IMR-90 (cell line): ENCODE measurements around the gene DNM2. TPM values are rescaled to one million over a fixed set of nuclear protein-coding genes. Genes with fewer than 3 reads are reported as not detected.

Source experiments
- ATAC-seq: fragments of 200-7000 bp; cut with Tn5 transposase; 2 replicates; pipeline ENCODE4 v1.9.1; 2020; ENCODE audit warnings: low read depth, mild to moderate bottlenecking, moderate library complexity
- BruUV-seq: library from RNA; stranded (reverse); fragments of 400-500 nt; replicated peaks from 2 replicates; lab custom pipeline; 2021; lab: Mats Ljungman, UMichigan
- CTCF ChIA-PET: fragments of 300-600 bp; formaldehyde crosslinking; extraction: SDS; loops from one replicate; lab custom pipeline; 2021; ENCODE audit warnings: antibody characterized with exemption; lab: Yijun Ruan, JAX
- POLR2A ChIA-PET: fragments of 300-600 bp; sonication (Branson Sonifier 250); formaldehyde crosslinking; loops from one replicate; lab custom pipeline; 2022; ENCODE audit warnings: antibody characterized with exemption; ENCODE audit not compliant: unreplicated experiment; lab: Charles Lee
- DNase-seq: peaks from one replicate; pipeline ENCODE4 v3.0.0; 2013
- H2AFZ ChIP-seq: replicated peaks from 2 replicates; pipeline ENCODE3; 2013; ENCODE audit warnings: low read length, mild to moderate bottlenecking; ENCODE audit not compliant: poor library complexity
- H2AK5ac ChIP-seq: 2 replicates; pipeline ENCODE4 v1.6.1; 2013; ENCODE audit warnings: low read depth, low read length, inconsistent platforms
- H2AK9ac ChIP-seq: replicated peaks from 2 replicates; pipeline ENCODE3; 2013; ENCODE audit warnings: mild to moderate bottlenecking, low read depth, low read length, moderate library complexity; ENCODE audit not compliant: poor library complexity
- H2BK120ac ChIP-seq: 2 replicates; pipeline ENCODE4 v1.6.1; 2013; ENCODE audit warnings: low read depth, low read length, inconsistent platforms
- H2BK15ac ChIP-seq: 3 replicates; pipeline ENCODE4 v1.6.1; 2013; ENCODE audit warnings: low read depth, low read length, inconsistent platforms
- H2BK20ac ChIP-seq: 2 replicates; pipeline ENCODE4 v1.6.1; 2013; ENCODE audit warnings: low read depth, mild to moderate bottlenecking, inconsistent platforms, low read length, moderate library complexity
- H2BK5ac ChIP-seq: 2 replicates; pipeline ENCODE4 v1.6.1; 2013; ENCODE audit warnings: mild to moderate bottlenecking, low read depth, low read length, inconsistent platforms; ENCODE audit not compliant: poor library complexity, severe bottlenecking
- H3K14ac ChIP-seq: replicated peaks from 2 replicates; pipeline ENCODE4 v1.6.1; 2013; ENCODE audit warnings: low read depth, low read length, inconsistent platforms
- H3K18ac ChIP-seq: 2 replicates; pipeline ENCODE4 v1.6.1; 2013; ENCODE audit warnings: low read depth, low read length, control low read depth
- H3K23ac ChIP-seq: 2 replicates; pipeline ENCODE4 v1.6.1; 2013; ENCODE audit warnings: low read depth, low read length, inconsistent platforms
- H3K27ac ChIP-seq: 2 replicates; pipeline ENCODE4 v1.5.1; 2013; ENCODE audit warnings: mild to moderate bottlenecking, control low read depth, low read length; ENCODE audit not compliant: insufficient read depth
- H3K27me3 ChIP-seq: 2 replicates; pipeline ENCODE4 v1.6.1; 2013; ENCODE audit warnings: low read length; ENCODE audit not compliant: control insufficient read depth, insufficient read depth
- H3K36me3 ChIP-seq: 2 replicates; pipeline ENCODE4 v1.6.1; 2013; ENCODE audit warnings: low read length, mixed read lengths; ENCODE audit not compliant: control insufficient read depth, insufficient read depth
- H3K4ac ChIP-seq: 2 replicates; pipeline ENCODE4 v1.6.1; 2013; ENCODE audit warnings: low read depth, low read length, inconsistent platforms
- H3K4me1 ChIP-seq: 2 replicates; pipeline ENCODE4 v1.6.1; 2013; ENCODE audit warnings: low read length, mixed read lengths; ENCODE audit not compliant: control insufficient read depth, insufficient read depth
- H3K4me2 ChIP-seq: 2 replicates; pipeline ENCODE4 v1.6.1; 2013; ENCODE audit warnings: low read depth, mild to moderate bottlenecking, control low read depth, low read length, moderate library complexity
- H3K4me3 ChIP-seq: 2 replicates; pipeline ENCODE4 v1.5.1; 2013; ENCODE audit warnings: low read depth, mild to moderate bottlenecking, control low read depth, low read length, moderate library complexity; ENCODE audit not compliant: insufficient read depth
- H3K56ac ChIP-seq: 2 replicates; pipeline ENCODE4 v1.6.1; 2013; ENCODE audit warnings: low read length, inconsistent platforms; ENCODE audit not compliant: insufficient read depth; ENCODE audit errors: extremely low read depth
- H3K79me1 ChIP-seq, 2 experiments: 2 replicates each; pipeline ENCODE4 v1.6.1; 2013; ENCODE audit warnings: low read length in 2 of 2, inconsistent platforms in 1 of 2, low read depth in 1 of 2
- H3K9ac ChIP-seq: 2 replicates; pipeline ENCODE4 v1.6.1; 2013; ENCODE audit warnings: low read depth, low read length, control low read depth
- H3K9me1 ChIP-seq: 2 replicates; pipeline ENCODE4 v1.6.1; 2013; ENCODE audit warnings: low read length, inconsistent platforms; ENCODE audit not compliant: insufficient read depth
- H3K9me3 ChIP-seq: 2 replicates; pipeline ENCODE4 v1.6.1; 2013; ENCODE audit warnings: low read length; ENCODE audit not compliant: control insufficient read depth, insufficient read depth
- H4K20me1 ChIP-seq: 2 replicates; pipeline ENCODE4 v1.6.1; 2013; ENCODE audit warnings: low read length, inconsistent platforms; ENCODE audit not compliant: insufficient read depth
- H4K5ac ChIP-seq: 2 replicates; pipeline ENCODE4 v1.6.1; 2013; ENCODE audit warnings: mild to moderate bottlenecking, low read depth, low read length, control low read depth
- H4K8ac ChIP-seq, 2 experiments: 2 replicates each; pipeline ENCODE4 v1.6.1; 2013; ENCODE audit warnings: low read depth in 2 of 2, low read length in 2 of 2, control low read depth in 1 of 2, inconsistent platforms in 1 of 2
- H4K91ac ChIP-seq: 2 replicates; pipeline ENCODE4 v1.6.1; 2013; ENCODE audit warnings: low read depth, low read length, inconsistent platforms; ENCODE audit not compliant: insufficient read depth
- CEBPB ChIP-seq: IDR thresholded peaks from 2 replicates; pipeline ENCODE4 v1.6.1; 2012; ENCODE audit warnings: low read depth, low read length, improper control_type of control experiment
- FOS ChIP-seq: fragments of 150-350 bp; IDR thresholded peaks from 2 replicates; pipeline ENCODE4 v1.6.1; 2016; ENCODE audit warnings: low read depth, low read length
- WGBS, 2 experiments: methylation state at CpG; one replicate each; pipeline versions ENCODE4 v1.1.5 to v1.1.7; 2013; ENCODE audit warnings: missing lambda C conversion rate in 2 of 2; ENCODE audit not compliant: insufficient read length in 1 of 2; ENCODE audit errors: extremely low coverage in 2 of 2; 5-methylcytosine and 5-hydroxymethylcytosine counted together
- dilution Hi-C: fragments of 300-500 bp; cut with HindIII; formaldehyde crosslinking; loops from one replicate; pipeline ENCODE4 v1.14.3; 2018; ENCODE audit warnings: low sequenced_read_pairs; ENCODE audit not compliant: unreplicated experiment
- in situ Hi-C: fragments of 300-500 bp; cut with MboI; formaldehyde crosslinking; loops from 3 replicates; pipeline ENCODE4 v1.14.3; 2019; ENCODE audit warnings: low sequenced_read_pairs, inconsistent platforms, mixed read lengths
- intact Hi-C: fragments of 100-400 bp; cut with micrococcal nuclease; formaldehyde crosslinking; loops from 2 replicates; pipeline ENCODE4 v1.10.0; 2022
- polyA plus RNA-seq, 3 experiments: library from polyadenylated mRNA; depleted of rRNA; stranded (reverse); fragments of >200 nt; gene quantifications; 2 replicates each; pipeline ENCODE4 v1.2.3, GENCODE V29; 2012; ENCODE audit warnings: low replicate concordance in 1 of 3
- total RNA-seq: library from RNA; depleted of rRNA; stranded (reverse); fragments of >200 nt; gene quantifications from 2 replicates; pipeline ENCODE4 v1.2.3, GENCODE V29; 2012

The DNM2 gene
- total and polyA plus RNA-seq, 2 of the 4 experiments (the other 2 are of a cell fraction): 55.6 to 74.2 TPM

- no peak overlapping the region for H4K5ac ChIP-seq
- no peaks in the 10 kb centered on the region for H4K20me1 ChIP-seq
- intact Hi-C loops: no loop called here
- H2AK9ac ChIP-seq: no peak overlapping the region
- H3K79me1 ChIP-seq: peaks cover 0 to 3% of the 10 kb centered on the region in 2 experiments; a peak in 1 of 4 replicates
- no peaks in the 10 kb centered on the region for H3K36me3 ChIP-seq
- H2BK20ac ChIP-seq: no peak overlapping the region
- BruUV-seq: no TSS peak
- H3K27me3 ChIP-seq: no peaks in the 10 kb centered on the region
- 96% methylated on average over 5 of the region's 10 CpGs; no CpG with 5 or more reads in 1 of the 2 experiments for WGBS, 2 experiments
- POLR2A ChIA-PET: no interaction called here
- H2BK5ac ChIP-seq: no peak overlapping the region
- H3K56ac ChIP-seq: no peak overlapping the region
- no peaks in the 10 kb centered on the region for H3K9me3 ChIP-seq
- H3K4ac ChIP-seq: no peak overlapping the region
- peaks cover 14% of the 10 kb centered on the region; the same call in 1 of the 2 replicates for H3K9me1 ChIP-seq
- no peak overlapping the region for H3K4me3 ChIP-seq
- no peak overlapping the region for H4K91ac ChIP-seq
- no peak overlapping the region for H3K27ac ChIP-seq
- in situ Hi-C loops: no loop called here
- H2BK120ac ChIP-seq: no peak overlapping the region
- no peak overlapping the region for H2AK5ac ChIP-seq
- no peak overlapping the region for H2BK15ac ChIP-seq
- DNase-seq: no peak
- no peak overlapping the region for H3K14ac ChIP-seq
- H3K9ac ChIP-seq: no peak overlapping the region
- peaks cover 6% of the 10 kb centered on the region for H3K4me1 ChIP-seq
- no peak for ATAC-seq
- CTCF ChIA-PET: interaction anchor here (0.6 kb wide), 1 partner anchor 165 kb away, joined by 4 read pairs; no protein-coding TSS in a partner anchor
- TF ChIP-seq CEBPB: peak; percentile 63
- no peak for TF ChIP-seq FOS
- no peak overlapping the region for H3K18ac ChIP-seq
- H3K23ac ChIP-seq: no peak overlapping the region
- H3K4me2 ChIP-seq: no peak overlapping the region
- H2AFZ ChIP-seq: no peak overlapping the region
- dilution Hi-C loops: no loop called here
- H4K8ac ChIP-seq: no peak overlapping the region
Observed at GRCh38 chr19:10866495-10866894, 148.6 kb downstream of the DNM2 start.
